GM12878 (cell line): ENCODE data around the gene ZNF618.

Experiments used
- EGR1 ChIP-seq, 2 experiments: IDR thresholded peaks; 1 replicate in 1 of 2; 2 replicates in 1 of 2; pipeline ENCODE4 v1.6.1; 2011 to 2012; ENCODE audit warnings: low read depth in 2 of 2, low read length in 2 of 2, borderline replicate concordance in 1 of 2, mild to moderate bottlenecking in 1 of 2, moderate library complexity in 1 of 2
- MEF2B ChIP-seq: fragments of 450-650 bp; IDR thresholded peaks from 2 replicates; pipeline ENCODE4 v1.6.1; 2018; ENCODE audit warnings: mild to moderate bottlenecking, moderate library complexity; ENCODE audit not compliant: partially characterized antibody, poor library complexity, severe bottlenecking
- MXI1 ChIP-seq: fragments of 150-350 bp; IDR thresholded peaks from 2 replicates; pipeline ENCODE4 v1.6.1; 2011; ENCODE audit warnings: low read depth, mild to moderate bottlenecking, inconsistent platforms, low read length, improper control_type of control experiment
- POLR2A ChIP-seq: IDR thresholded peaks from 2 replicates; pipeline ENCODE4 v1.6.1; 2011; ENCODE audit warnings: low read depth, mild to moderate bottlenecking, low read length
- POLR2AphosphoS2 ChIP-seq: IDR thresholded peaks from 2 replicates; pipeline ENCODE4 v1.6.1; 2011; ENCODE audit warnings: low read depth, mild to moderate bottlenecking, low read length, improper control_type of control experiment, moderate library complexity
- SUZ12 ChIP-seq: fragments of 200-600 bp; sonication (generic); IDR thresholded peaks from one replicate; pipeline ENCODE4 v1.6.1; 2018; ENCODE audit warnings: antibody characterized with exemption, mild to moderate bottlenecking; ENCODE audit not compliant: unreplicated experiment
- TF ChIP-seq, protein P1 (sequence below): IDR thresholded peaks from 2 replicates; pipeline ENCODE4 v1.6.1; 2012; ENCODE audit warnings: low read depth, low read length, improper control_type of control experiment
- TF ChIP-seq, protein P2 (sequence below), 3 experiments: IDR thresholded peaks in 2 of 3; conservative IDR thresholded peaks in 1 of 3; 2 replicates each; pipeline ENCODE4 v1.5.1; 2011; ENCODE audit warnings: low read depth in 3 of 3, low read length in 3 of 3, mild to moderate bottlenecking in 3 of 3, control low read depth in 2 of 3, moderate library complexity in 2 of 3, inconsistent platforms in 1 of 3, mixed read lengths in 1 of 3; ENCODE audit not compliant: control insufficient read depth in 2 of 3, insufficient read depth in 1 of 3; ENCODE audit errors: extremely low read depth in 1 of 3
- TF ChIP-seq, protein P3 (sequence below): fragments of 450-650 bp; formaldehyde crosslinking; IDR thresholded peaks from 2 replicates; pipeline ENCODE4 v1.5.0; 2022; ENCODE audit warnings: mild to moderate bottlenecking, missing genetic modification characterization

DNA sequence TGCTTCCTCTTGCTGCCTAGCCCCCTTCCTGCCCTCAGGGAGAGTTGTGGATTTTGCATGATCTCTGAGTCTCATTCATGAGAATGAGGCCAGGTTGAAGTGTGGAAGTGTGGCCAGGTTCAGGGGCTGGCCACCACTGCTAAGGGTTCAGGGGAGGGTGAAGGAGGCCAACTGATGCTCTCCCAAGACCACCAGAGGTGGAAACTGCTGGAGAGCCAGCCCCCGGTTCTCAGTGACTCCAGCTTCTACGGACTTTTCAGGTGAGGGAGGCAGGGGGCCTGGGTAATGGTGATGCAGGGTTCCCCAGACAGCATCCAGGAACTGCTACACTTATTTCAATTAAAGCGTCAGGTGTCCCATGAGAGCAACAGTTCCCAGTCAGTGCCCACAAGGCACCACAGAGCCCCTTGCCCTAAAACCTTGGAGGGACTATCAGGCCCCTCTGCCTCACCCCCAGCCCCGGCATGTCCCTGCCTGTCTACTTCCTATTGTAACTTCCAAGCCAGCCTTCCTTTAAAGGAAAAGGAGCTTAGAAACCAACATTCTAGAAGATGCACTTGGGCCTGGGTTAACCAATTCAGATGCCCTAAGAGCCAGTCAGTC is 151.9 kb downstream of the ZNF618 start:
- TF ChIP-seq, protein P1, sequence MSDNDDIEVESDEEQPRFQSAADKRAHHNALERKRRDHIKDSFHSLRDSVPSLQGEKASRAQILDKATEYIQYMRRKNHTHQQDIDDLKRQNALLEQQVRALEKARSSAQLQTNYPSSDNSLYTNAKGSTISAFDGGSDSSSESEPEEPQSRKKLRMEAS = no peak
- TF ChIP-seq EGR1 (IDR thresholded peaks at IDR 0.05; ENCODE audit: borderline replicate concordance in 1 of 2, low read depth in 2 of 2, low read length in 2 of 2) = no peak
- no peak for TF ChIP-seq MEF2B
- no peak for TF ChIP-seq POLR2A
- TF ChIP-seq SUZ12 = no peak
- TF ChIP-seq, protein P2, sequence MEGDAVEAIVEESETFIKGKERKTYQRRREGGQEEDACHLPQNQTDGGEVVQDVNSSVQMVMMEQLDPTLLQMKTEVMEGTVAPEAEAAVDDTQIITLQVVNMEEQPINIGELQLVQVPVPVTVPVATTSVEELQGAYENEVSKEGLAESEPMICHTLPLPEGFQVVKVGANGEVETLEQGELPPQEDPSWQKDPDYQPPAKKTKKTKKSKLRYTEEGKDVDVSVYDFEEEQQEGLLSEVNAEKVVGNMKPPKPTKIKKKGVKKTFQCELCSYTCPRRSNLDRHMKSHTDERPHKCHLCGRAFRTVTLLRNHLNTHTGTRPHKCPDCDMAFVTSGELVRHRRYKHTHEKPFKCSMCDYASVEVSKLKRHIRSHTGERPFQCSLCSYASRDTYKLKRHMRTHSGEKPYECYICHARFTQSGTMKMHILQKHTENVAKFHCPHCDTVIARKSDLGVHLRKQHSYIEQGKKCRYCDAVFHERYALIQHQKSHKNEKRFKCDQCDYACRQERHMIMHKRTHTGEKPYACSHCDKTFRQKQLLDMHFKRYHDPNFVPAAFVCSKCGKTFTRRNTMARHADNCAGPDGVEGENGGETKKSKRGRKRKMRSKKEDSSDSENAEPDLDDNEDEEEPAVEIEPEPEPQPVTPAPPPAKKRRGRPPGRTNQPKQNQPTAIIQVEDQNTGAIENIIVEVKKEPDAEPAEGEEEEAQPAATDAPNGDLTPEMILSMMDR (IDR thresholded peaks at IDR 0.05 in 2 of 3, conservative IDR thresholded peaks at IDR 0.05 in 1 of 3; ENCODE audit: control insufficient read depth in 2 of 3, extremely low read depth in 1 of 3, insufficient read depth in 1 of 3, low read depth in 3 of 3, low read length in 3 of 3) = no peak
- TF ChIP-seq POLR2AphosphoS2 = no peak
- TF ChIP-seq, protein P3, sequence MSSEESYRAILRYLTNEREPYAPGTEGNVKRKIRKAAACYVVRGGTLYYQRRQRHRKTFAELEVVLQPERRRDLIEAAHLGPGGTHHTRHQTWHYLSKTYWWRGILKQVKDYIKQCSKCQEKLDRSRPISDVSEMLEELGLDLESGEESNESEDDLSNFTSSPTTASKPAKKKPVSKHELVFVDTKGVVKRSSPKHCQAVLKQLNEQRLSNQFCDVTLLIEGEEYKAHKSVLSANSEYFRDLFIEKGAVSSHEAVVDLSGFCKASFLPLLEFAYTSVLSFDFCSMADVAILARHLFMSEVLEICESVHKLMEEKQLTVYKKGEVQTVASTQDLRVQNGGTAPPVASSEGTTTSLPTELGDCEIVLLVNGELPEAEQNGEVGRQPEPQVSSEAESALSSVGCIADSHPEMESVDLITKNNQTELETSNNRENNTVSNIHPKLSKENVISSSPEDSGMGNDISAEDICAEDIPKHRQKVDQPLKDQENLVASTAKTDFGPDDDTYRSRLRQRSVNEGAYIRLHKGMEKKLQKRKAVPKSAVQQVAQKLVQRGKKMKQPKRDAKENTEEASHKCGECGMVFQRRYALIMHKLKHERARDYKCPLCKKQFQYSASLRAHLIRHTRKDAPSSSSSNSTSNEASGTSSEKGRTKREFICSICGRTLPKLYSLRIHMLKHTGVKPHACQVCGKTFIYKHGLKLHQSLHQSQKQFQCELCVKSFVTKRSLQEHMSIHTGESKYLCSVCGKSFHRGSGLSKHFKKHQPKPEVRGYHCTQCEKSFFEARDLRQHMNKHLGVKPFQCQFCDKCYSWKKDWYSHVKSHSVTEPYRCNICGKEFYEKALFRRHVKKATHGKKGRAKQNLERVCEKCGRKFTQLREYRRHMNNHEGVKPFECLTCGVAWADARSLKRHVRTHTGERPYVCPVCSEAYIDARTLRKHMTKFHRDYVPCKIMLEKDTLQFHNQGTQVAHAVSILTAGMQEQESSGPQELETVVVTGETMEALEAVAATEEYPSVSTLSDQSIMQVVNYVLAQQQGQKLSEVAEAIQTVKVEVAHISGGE (CRISPR knock-in tag) = no peak
- TF ChIP-seq MXI1 = no peak
